T-helper 17 cell (primary cell): ENCODE data around the gene MAMDC2. TPM values are rescaled to one million over a fixed set of nuclear protein-coding genes. Genes with fewer than 3 reads are reported as not detected.

ENCODE experiments used
- ATAC-seq: fragments of 150-1000 bp; cut with Tn5 transposase; 2 replicates; pipeline ENCODE4 v1.10.0; 2021; ENCODE audit warnings: mild to moderate bottlenecking, moderate library complexity
- DNase-seq, 3 donors: peaks; one replicate each; pipeline versions ENCODE4 v3.0.0 to v3.0.0-alpha.2; 2020 to 2021
- H3K9me3 ChIP-seq: one replicate; pipeline ENCODE4 v1.7.0; 2013; ENCODE audit warnings: low read length, mild to moderate bottlenecking; ENCODE audit not compliant: control insufficient read depth, poor library complexity, severe bottlenecking
- H3K27ac Mint-ChIP-seq: one replicate; pipeline ENCODE4 v1.8.0; 2022; ENCODE audit warnings: mild to moderate bottlenecking, moderate library complexity, mixed read lengths
- H3K27me3 Mint-ChIP-seq: one replicate; pipeline ENCODE4 v1.8.0; 2022; ENCODE audit warnings: mixed read lengths
- H3K36me3 Mint-ChIP-seq: one replicate; pipeline ENCODE4 v1.8.0; 2022; ENCODE audit warnings: low read depth, mixed read lengths
- H3K4me1 Mint-ChIP-seq: one replicate; pipeline ENCODE4 v1.8.0; 2022; ENCODE audit warnings: mild to moderate bottlenecking, mixed read lengths
- H3K4me3 Mint-ChIP-seq: one replicate; pipeline ENCODE4 v1.8.0; 2022; ENCODE audit warnings: mild to moderate bottlenecking, moderate library complexity, mixed read lengths
- total RNA-seq, 4 donors: library from RNA in 2 of 4; stranded (reverse) in 2 of 4; gene quantifications; one replicate each; pipeline ENCODE4 v1.2.3 and lab custom pipeline; 2022 to 2026

The MAMDC2 gene
- total RNA-seq, 2 donors from 2014 or later = 0.07 TPM; not detected in 1

DNA sequence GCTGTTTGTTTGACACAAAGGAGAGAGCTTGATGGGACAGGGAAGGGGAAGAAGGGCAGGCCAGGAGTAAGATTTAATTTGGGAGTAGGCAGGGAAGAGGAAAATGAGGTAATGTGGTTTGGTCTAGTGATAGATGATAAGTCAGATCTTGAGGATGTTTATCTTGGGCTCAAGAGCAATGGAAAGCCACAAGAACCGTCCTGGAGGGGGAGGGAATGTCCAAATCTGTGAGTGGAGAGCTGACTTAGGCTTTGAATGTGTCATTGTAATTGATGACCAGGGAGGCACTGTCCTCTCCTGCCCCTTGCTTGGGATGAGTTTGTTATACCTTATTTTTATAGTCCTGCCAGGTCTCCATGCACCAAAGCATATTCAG is 37.5 kb downstream of the MAMDC2 start:
- Mint-ChIP-seq H3K4me1 (peaks cover 9% of the 10 kb centered on the region), H3K27me3 (peaks cover 20% of the 10 kb centered on the region), H3K36me3 (no peaks in the 10 kb centered on the region), H3K27ac (peak overlapping the region; percentile 14), H3K4me3 (no peak overlapping the region)
- ATAC-seq (no peak), DNase-seq (no peak)
- H3K9me3 ChIP-seq = no peaks in the 10 kb centered on the region

- Mint-ChIP-seq H3K27ac (no peak overlapping the region), H3K4me1 (peaks cover 9% of the 10 kb centered on the region), H3K36me3 (no peaks in the 10 kb centered on the region), H3K27me3 (peaks cover 33% of the 10 kb centered on the region), H3K4me3 (no peak overlapping the region)
- H3K9me3 ChIP-seq = no peaks in the 10 kb centered on the region
- ATAC-seq (no peak), DNase-seq (no peak)
Measured at GRCh38 chr9:70083429-70083828, 39.8 kb downstream of the MAMDC2 start.

GRCh38 chr9:70085241-70085640 is 41.6 kb downstream of the MAMDC2 start:
- H3K27ac Mint-ChIP-seq = no peak overlapping the region
- no peaks in the 10 kb centered on the region for H3K9me3 ChIP-seq
- DNase-seq (no peak), ATAC-seq (no peak)
- H3K36me3 Mint-ChIP-seq = peaks cover 4% of the 10 kb centered on the region
- peaks cover 35% of the 10 kb centered on the region for H3K27me3 Mint-ChIP-seq
- no peak overlapping the region for H3K4me3 Mint-ChIP-seq
- peaks cover 9% of the 10 kb centered on the region for H3K4me1 Mint-ChIP-seq

DNA sequence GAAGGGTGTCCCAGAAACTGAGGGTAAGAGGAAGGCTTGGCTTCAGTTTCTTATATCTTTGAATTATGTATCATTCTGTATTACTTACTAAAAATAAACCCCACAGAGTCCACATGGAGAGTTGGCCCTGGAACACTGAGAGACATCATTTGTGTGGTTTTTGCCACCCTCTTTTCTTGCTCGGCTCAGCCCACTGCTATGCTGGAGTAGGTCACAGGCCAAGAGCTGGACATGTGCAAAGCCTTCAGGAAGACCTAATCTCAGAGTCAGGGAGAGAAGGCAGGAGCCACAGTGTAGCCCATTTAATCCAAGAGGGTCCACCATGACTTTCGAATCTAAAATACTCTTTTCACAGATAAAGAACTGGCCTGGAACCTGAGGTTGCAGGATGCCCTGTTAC is 47.5 kb downstream of the MAMDC2 start:
- peaks cover 21% of the 10 kb centered on the region for H3K27me3 Mint-ChIP-seq
- H3K36me3 Mint-ChIP-seq = peaks cover 8% of the 10 kb centered on the region
- no peak overlapping the region for H3K4me3 Mint-ChIP-seq
- DNase-seq (no peak), ATAC-seq (no peak)
- H3K9me3 ChIP-seq = no peaks in the 10 kb centered on the region
- no peak overlapping the region for H3K27ac Mint-ChIP-seq
- H3K4me1 Mint-ChIP-seq = peaks cover 13% of the 10 kb centered on the region

- Mint-ChIP-seq H3K27me3 (peaks cover 16% of the 10 kb centered on the region), H3K27ac (peak overlapping the region; percentile 64), H3K4me1 (peaks cover 13% of the 10 kb centered on the region), H3K36me3 (peaks cover 8% of the 10 kb centered on the region), H3K4me3 (no peak overlapping the region)
- H3K9me3 ChIP-seq = no peaks in the 10 kb centered on the region
- no peak for ATAC-seq
- DNase-seq = no peak
Measured at GRCh38 chr9:70091572-70091971, 47.9 kb downstream of the MAMDC2 start.

DNA sequence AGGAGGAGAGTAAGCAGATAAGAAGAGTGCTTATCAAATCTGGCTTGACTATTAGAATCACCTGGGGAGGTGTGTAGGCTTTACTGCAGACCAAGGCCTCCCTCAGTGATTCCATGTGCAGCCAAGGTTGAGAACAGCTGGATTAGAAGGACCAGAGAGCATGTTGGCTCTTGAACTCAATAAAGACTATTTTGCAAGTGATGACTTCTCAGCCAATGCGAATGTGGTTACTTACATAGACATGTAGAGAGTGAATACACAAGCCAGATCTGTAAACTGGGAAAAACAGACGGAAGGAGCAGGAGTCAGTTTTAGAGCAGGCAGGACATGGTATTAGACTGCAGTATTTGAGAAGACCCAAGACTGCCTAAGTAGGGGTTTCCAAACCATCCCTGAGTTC is 48.5 kb downstream of the MAMDC2 start:
- H3K27me3 Mint-ChIP-seq = peaks cover 10% of the 10 kb centered on the region
- peaks cover 13% of the 10 kb centered on the region for H3K4me1 Mint-ChIP-seq

GRCh38 chr9:70093095-70093494 is 49.4 kb downstream of the MAMDC2 start:
- no peak overlapping the region for H3K4me3 Mint-ChIP-seq
- no peak for ATAC-seq
- peaks cover 13% of the 10 kb centered on the region for H3K4me1 Mint-ChIP-seq
- peaks cover 8% of the 10 kb centered on the region for H3K36me3 Mint-ChIP-seq
- H3K27ac Mint-ChIP-seq = peak overlapping the region; percentile 8
- DNase-seq = no peak
- peaks cover 7% of the 10 kb centered on the region for H3K27me3 Mint-ChIP-seq
- no peaks in the 10 kb centered on the region for H3K9me3 ChIP-seq

More for the DNA sequence above, 48.5 kb downstream of the MAMDC2 start:
- ATAC-seq (no peak), DNase-seq (no peak)
- no peaks in the 10 kb centered on the region for H3K9me3 ChIP-seq
- Mint-ChIP-seq H3K27ac (peak overlapping the region; percentile 64), H3K4me3 (no peak overlapping the region), H3K36me3 (peaks cover 8% of the 10 kb centered on the region)

DNA sequence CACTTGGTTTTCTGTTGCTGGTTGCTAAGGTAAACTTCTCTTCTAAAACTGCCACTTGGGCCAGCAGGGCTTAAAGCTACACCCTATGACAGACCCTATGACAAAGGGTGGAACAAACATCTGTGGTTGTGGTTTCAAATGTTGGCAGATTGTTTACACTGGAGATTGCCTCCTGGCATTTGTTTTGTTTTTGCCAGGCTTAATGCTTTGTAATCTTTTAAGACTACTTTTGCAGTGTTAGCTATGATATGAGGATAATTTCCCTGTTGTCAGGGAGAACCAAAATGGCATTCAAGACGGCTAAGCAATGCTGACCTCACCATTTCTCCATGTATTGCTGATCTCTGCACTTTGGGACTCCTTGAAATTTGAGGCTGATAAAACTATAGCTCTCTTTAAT is 50.3 kb downstream of the MAMDC2 start:
- Mint-ChIP-seq H3K27ac (peak overlapping the region; percentile 75), H3K27me3 (peaks cover 7% of the 10 kb centered on the region), H3K36me3 (peaks cover 8% of the 10 kb centered on the region), H3K4me3 (peak overlapping the region; percentile 39), H3K4me1 (peaks cover 13% of the 10 kb centered on the region)
- DNase-seq (no peak), ATAC-seq (peak; percentile 88)
- H3K9me3 ChIP-seq = no peaks in the 10 kb centered on the region

GRCh38 chr9:70094747-70095146 is 51.1 kb downstream of the MAMDC2 start:
- no peak for DNase-seq
- Mint-ChIP-seq H3K4me3 (no peak overlapping the region), H3K36me3 (peaks cover 5% of the 10 kb centered on the region), H3K4me1 (peaks cover 13% of the 10 kb centered on the region), H3K27ac (no peak overlapping the region), H3K27me3 (peaks cover 6% of the 10 kb centered on the region)
- no peaks in the 10 kb centered on the region for H3K9me3 ChIP-seq
- no peak for ATAC-seq

- Mint-ChIP-seq H3K4me3 (no peak overlapping the region), H3K4me1 (peaks cover 9% of the 10 kb centered on the region), H3K27ac (no peak overlapping the region), H3K27me3 (peaks cover 13% of the 10 kb centered on the region), H3K36me3 (peaks cover 5% of the 10 kb centered on the region)
- ATAC-seq (no peak), DNase-seq (no peak)
- no peaks in the 10 kb centered on the region for H3K9me3 ChIP-seq
Measured at GRCh38 chr9:70097187-70097586, 53.5 kb downstream of the MAMDC2 start.

- Mint-ChIP-seq H3K27ac (no peak overlapping the region), H3K4me1 (no peaks in the 10 kb centered on the region), H3K4me3 (no peak overlapping the region), H3K36me3 (no peaks in the 10 kb centered on the region), H3K27me3 (peaks cover 19% of the 10 kb centered on the region)
- H3K9me3 ChIP-seq = no peaks in the 10 kb centered on the region
- ATAC-seq (no peak), DNase-seq (no peak)
Measured at GRCh38 chr9:70100362-70100761, 56.7 kb downstream of the MAMDC2 start.

GRCh38 chr9:70101265-70101664 is 57.6 kb downstream of the MAMDC2 start:
- no peaks in the 10 kb centered on the region for H3K4me1 Mint-ChIP-seq

GRCh38 chr9:70105147-70105546 is 61.5 kb downstream of the MAMDC2 start:
- DNase-seq (no peak), ATAC-seq (no peak)
- Mint-ChIP-seq H3K27ac (no peak overlapping the region), H3K36me3 (peaks cover 5% of the 10 kb centered on the region), H3K4me1 (peaks cover 6% of the 10 kb centered on the region), H3K27me3 (peaks cover 36% of the 10 kb centered on the region), H3K4me3 (no peak overlapping the region)
- no peaks in the 10 kb centered on the region for H3K9me3 ChIP-seq

More at GRCh38 chr9:70101265-70101664, 57.6 kb downstream of the MAMDC2 start:
- Mint-ChIP-seq H3K27ac (no peak overlapping the region), H3K27me3 (peaks cover 19% of the 10 kb centered on the region), H3K4me3 (no peak overlapping the region), H3K36me3 (no peaks in the 10 kb centered on the region)
- ATAC-seq (no peak), DNase-seq (no peak)
- H3K9me3 ChIP-seq = no peaks in the 10 kb centered on the region

GRCh38 chr9:70106571-70106970 is 62.9 kb downstream of the MAMDC2 start:
- no peaks in the 10 kb centered on the region for H3K9me3 ChIP-seq
- peaks cover 48% of the 10 kb centered on the region for H3K27me3 Mint-ChIP-seq
- ATAC-seq (no peak), DNase-seq (no peak)
- no peak overlapping the region for H3K4me3 Mint-ChIP-seq
- H3K4me1 Mint-ChIP-seq = peaks cover 18% of the 10 kb centered on the region
- H3K27ac Mint-ChIP-seq = no peak overlapping the region
- H3K36me3 Mint-ChIP-seq = peaks cover 5% of the 10 kb centered on the region
